GM19099 (cell line): ENCODE measurements around the gene BPIFB1.

ENCODE experiments used
- POLR2A ChIP-seq: IDR thresholded peaks from 3 replicates; pipeline ENCODE4 v1.6.1; 2011; ENCODE audit warnings: low read depth; ENCODE audit not compliant: insufficient read length; ENCODE audit errors: extremely low read depth

Gene BPIFB1

DNA sequence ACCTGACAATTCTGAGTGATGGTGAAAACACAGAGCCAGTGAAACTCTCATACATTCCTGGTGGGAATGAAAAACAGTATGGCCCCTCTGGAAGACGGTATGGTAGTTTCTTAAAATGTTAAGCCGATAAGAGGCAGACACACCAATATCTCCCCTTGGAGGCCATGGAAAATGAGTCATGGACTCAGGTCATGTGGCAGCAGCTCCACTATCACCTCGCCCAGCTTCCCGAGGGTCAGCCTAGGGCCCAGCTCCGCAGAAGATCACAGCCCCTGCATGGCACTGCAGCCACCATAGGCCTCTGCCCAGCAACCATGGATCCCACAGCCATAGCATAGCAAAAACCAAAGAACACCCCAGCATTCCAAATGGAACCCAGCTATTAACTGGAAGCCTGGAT, 25.8 kb upstream of the BPIFB1 start:
- TF ChIP-seq POLR2A = no peak

DNA sequence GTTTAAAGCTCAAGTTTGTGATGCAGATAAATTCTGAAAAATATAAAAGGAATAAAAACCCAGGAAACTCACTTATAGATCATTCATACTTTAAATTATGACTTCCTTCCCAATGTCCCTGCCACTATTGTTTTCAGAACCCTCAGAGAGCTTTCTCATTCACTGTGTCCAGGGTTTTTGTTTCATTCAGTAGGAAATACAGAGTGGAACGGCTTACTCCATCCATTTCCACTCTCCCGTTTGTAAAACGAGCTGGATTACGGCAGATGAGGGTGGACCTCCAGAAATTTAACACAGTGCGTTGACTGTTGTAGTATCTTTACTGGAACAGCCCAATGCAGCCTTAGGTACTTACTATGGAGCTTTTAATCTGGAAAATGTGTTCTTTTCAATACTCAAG, 23.6 kb upstream of the BPIFB1 start:
- no peak for TF ChIP-seq POLR2A

DNA sequence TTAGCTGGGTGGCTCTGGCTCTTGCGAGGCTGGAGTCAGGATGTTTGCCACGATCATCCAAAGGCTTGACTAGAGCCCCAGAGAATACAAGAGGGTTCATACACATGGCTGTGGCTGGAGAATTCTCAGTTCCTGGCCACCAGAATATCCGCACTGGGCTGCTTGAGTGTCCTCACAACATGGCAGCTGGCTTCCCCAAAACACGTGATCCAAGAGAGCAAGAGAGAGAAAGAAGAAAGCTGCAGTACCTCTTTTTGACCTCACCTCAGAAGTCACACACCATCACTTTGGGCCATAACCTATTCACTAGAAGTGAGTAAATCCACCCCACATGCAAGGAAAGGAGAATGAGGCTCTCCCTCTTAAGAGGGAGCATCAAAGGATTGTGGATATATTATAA, 21.5 kb upstream of the BPIFB1 start:
- no peak for TF ChIP-seq POLR2A

DNA sequence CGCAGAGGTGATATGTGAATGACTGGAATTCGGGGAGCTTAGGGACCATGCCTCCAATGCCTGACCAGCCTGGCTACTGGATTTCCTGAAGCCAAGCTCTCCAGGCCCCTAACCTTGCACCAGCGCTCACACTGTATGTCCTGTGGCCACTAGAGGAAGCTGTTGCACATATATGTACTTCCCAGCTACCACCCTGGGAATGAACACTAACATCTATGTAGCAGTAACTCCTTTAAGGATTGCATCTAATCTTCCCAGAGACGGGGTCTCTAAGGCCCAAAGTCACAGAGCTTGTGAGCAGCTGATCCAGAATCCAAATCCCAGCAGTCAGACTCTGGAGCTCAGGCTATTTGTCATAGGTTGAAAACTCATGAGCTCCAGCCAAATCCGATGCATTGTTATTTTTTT, 20.4 kb upstream of the BPIFB1 start:
- TF ChIP-seq POLR2A = no peak

DNA sequence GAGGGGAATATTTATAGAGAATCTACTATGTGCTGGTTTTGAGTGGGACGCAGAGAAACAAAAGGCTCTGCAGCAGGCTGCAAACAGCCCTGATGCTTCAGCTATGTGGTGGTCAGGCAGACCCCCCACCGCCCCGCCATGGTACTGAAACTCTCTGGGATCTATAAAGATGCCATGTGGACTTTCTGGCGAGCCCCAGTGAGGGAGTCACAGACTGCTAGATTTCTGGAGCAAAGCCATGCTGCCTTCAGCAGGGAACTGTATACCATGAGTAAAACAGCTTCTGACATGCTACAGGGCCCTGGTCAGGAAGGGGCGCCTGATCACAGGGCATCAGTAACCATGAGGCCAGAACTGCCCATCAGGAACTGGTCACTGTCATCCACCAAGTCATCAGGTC, 19.2 kb upstream of the BPIFB1 start:
- TF ChIP-seq POLR2A = no peak

DNA sequence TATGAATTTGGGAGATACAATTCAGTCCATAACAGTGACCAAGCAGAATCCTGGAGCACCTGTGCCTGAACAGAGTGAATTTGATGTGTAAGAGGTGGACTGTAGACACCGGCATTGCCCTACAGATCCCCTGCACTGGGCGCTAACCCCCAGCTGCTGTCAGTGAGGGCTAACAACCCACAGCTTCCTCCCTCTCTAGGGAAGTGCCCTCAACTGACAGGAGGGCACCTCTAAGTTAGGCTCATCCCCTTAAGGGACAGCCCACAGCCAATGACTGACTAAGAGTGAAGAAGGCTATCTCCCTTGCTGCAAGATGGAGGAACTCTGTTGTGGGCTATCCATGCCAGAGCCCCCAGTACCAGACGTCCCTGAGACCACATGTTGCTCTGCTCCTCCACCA, 15.3 kb upstream of the BPIFB1 start:
- no peak for TF ChIP-seq POLR2A

DNA sequence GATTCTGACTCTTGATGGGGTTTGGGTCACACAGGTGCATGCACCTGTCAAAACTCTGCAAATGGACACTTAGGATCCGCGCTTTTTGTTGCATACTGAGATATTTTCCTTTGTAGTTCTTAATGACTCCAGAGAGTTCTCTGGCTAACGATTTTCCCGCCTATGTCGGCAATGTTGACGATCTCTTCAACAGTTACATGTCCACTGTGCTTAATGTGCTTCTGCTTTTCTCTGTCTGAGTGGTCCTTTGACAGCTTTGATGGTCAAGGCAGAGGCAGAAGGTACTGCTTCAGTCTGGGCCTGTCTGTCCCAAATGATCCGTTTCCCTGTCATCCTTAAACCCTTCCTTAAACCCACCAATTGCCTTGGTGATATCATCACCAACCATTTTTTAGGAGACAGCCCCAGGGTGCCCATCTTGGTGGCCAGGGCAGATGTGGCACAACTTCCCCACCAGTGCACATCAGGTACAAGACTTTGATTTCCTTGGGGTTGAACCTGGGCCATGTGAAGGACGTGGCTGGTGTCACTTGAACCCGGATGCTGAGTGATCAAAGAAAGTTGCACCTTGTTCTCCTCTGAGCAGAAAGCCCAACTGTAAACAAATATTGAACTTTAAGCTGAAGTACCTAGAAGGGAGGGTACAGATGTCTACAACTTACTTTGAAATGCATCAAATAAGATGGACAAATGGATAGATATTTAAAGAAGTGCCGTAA, 10.7 kb upstream of the BPIFB1 start:
- no peak for TF ChIP-seq POLR2A

DNA sequence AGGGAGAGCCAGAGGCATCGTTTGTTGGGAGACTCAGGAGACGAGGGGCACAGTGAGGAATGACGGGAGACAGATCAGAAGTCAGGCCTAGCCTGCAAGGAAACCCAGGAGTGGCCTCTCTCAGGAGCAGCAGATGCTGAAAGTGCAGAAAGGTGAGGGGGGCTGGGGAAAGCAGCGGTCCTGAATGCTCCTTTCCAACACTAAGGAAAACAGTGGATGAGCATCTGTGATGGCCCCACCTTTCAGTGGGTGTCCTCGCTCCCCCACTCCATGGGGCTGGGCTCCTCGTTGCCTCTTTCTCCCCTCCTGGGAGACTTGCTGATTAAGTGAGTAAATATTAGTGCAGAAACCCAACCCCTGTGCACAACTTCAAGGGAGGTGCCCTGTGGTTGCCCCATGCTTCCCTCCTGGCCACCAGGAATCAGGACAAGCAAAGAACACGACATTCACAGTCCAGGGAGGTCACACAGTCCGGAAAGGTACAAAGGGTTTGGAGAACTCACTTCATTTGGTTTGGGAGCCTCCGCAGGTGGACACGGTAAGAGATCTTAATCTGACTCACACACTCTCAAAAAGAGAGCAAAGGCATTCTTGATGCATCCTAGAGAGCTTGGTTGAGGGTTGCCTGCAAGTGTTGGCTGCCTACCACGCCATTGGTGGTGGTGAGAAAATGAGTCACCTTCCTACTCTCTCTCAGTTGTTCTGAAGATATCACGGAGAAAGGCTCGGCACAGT, 9.7 kb upstream of the BPIFB1 start:
- TF ChIP-seq POLR2A = no peak

DNA sequence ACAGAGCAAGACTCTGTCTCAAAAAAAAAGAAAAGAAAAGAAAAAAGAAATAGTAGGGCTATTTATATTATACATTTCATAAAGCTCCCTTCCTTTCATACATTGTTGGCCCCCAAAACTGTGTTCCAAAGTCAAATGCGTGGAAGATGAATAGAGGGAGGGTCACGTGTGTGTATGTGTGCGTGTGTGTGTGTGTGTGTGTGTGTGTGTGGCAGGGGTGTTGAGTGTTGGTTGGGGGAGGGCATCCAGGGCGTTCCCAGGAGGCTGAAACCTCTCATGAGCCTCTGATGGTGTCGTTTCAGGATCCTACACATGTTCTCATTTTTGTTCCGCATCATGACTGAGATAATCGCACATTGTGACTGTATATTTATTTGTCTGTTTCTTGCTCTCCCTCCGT, 7.8 kb upstream of the BPIFB1 start:
- no peak for TF ChIP-seq POLR2A

DNA sequence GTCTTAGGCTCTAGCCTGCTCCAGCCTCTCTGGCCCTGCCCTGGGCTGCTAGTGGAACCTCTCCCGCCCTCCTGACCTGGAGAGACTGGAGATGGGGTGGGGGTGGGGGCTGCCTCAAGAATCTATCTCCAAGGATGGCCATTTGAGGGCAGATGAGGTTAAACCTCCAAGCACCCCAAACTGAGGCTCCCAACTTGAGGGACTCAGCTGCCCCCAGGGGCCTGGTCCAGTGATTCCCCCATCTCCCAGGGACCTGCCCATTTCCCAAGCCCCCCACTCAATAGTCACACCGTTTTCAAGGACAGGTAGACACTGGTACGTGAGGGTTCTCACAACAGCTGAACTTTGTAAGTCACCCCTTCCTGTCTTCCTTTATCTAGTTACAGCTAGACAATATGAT, 7.1 kb upstream of the BPIFB1 start:
- no peak for TF ChIP-seq POLR2A

DNA sequence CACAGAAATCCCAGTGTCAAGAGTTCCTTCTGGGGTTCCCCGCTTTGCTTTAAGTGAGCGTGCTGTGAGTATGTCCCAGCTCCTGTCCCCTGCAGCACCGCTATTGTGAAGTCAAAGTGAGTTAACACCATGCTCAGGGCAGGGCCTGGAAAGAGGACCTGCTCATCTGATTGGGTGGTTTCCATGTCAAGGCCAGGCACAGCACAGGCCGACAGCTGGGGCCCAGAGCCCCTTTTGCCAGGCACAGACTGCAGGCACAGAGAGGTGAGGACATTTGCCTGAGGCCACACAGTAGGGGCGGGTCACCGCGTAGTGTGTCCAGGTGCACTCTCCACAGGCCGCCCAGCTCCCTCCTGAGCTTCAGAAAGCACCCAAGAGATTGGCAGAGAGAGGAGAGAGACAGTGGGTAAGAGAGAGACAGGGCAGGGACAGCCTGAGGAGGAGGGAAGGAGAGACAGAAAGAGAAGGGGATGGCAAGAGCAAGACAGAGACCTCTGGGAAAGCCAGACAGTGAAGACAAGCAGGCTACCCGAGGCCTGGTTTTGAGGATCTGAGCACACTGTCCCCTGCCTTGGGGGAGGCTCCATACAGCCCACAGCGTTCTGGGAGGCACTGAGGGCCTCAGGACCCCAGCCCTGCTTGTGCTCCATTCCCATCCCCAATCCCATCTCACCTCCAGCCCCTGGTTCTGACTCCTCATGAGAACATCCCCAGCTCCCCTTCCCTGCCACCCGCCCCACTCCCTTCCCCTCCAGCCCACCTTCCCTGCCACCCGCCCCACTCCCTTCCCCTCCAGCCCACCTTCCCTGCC, 6.5 kb upstream of the BPIFB1 start:
- no peak for TF ChIP-seq POLR2A

DNA sequence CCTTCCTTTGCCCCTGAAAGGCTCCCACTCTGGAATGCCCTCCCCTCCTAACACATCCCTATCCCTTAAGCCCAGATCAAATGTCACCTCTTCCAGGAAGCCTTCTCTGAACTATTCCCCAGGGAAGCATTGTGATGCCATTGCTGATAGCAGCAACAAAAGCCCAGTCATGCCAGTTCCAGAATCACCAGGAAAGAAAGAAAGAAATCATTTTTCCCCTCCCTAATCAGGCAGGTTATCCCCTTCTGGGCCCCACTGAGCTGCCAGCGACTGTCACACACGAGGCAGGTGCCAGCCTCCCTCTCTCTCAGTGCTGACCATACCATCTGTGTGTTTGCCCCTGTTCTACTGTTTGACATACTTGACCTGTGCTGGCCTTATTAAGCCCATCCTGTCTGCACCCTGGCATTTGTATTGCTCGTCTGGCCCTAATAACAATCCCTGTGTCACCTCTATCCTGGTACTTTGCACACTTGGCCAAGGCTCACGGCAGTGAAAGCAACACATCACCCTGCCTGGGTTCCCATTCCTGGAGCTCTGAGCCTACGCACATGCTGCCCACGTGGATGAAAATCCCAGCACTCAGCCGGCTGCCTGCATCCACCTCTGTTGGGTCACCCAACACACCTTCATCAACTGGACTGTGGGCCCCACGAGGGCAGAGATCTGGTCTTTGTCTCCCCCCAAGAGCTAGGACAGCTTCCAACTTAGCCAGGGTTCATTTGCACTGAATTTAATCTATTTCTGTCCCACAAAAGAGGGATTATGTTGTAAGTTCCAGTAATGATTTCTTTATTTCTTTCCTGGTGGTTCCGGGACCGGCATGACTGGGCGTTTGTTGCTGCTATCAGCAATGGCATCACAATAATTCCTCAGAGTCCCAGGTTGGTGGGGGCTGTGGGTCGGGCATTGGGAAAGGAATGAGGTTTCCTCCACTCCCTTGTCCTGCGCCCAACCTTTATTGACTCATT, 5.3 kb upstream of the BPIFB1 start:
- TF ChIP-seq POLR2A = no peak

DNA sequence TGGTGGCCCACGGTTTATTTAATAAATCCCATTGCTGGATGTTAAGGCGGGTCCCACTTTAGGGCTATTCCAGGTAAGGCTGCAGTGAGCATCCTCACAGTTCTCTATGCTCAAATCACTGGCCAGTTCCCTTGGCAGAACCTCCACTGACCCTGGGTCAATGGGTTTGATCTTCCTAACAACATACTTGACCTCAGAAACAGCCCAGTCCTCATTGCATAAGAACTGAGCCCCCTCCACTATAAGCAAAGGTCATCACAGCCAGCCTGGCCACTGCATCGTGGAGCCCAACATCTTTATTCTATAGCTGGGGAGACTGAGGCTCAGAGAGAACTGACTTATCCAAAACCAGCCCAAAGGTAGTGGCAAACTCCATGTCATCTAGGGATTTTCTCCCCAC, 4.3 kb upstream of the BPIFB1 start:
- no peak for TF ChIP-seq POLR2A

DNA sequence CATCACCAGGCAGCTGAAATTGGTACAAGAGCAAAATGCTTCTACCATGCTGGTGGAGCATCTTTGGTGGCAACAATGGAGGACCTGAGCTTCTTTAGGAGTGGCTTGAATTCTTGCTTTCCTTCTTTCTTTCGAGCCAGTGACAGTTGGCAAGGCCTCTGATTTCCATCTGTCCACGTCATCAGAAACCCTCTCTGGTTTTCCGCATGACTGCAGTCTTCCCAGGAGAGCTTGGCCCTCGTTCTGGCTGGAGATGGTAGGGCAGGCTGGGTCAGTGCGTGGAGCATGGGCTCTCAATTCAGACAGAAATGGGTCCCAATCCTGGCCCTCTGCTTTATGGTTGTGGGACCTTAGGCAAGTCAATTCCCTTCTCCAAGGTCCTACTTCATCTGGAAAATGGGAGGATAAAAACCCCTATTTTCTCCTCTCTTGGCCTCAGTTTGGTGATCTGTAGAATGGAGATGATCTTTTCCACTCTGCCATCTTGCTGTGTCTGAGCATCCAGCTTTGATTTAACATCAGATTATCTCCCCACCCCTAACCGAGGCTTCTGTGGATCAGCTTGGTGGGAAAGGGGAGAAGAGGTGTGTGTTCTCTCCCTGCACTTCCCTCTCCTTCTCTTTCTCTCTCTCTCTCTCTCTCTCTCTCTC, 3.6 kb upstream of the BPIFB1 start:
- no peak for TF ChIP-seq POLR2A

DNA sequence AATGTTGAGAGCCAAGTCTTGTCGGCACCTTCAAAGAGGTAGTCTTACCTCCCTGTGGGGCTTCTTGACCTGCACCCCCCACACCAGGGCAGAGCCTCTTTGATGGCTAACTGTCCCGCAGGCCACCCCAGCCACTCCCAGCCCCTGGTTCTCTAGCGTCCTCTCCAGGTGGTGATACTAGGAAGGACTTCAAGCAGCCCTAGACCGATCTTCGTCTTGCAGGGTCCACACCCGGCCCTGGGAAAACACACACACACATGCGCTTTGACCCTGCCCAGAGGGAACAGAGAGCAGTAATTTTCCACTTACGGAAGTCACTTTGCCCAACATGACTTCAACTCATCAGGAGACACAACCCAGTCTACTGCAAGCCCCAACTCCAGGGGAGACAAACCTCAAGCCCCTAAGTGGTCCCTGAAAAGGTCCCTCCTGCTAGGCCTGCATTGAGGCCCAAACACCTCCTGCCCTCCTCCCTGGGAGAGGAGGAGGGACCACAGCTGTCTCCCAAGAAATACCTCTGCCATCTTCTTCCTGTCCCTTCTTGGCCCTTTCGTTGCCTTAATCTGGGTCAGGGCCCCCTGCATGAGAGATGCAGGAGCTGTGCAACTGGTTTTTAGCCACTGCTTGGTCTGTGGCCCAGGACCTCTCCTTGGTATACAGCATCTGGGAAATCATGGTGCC, 2.9 kb upstream of the BPIFB1 start:
- no peak for TF ChIP-seq POLR2A
